HG02943 (cell line): ENCODE measurements around the gene MRPL18.
"Not testable (repeated sequence)": the region's sequence is repeated elsewhere in the genome, so short reads cannot be mapped to it uniquely, and the experiment has no call there.

ENCODE experiments used
- ATAC-seq: cut with Tn5 transposase; IDR thresholded peaks from one replicate; pipeline ENCODE4 v1.9.1; 2021; ENCODE audit warnings: mild to moderate bottlenecking, low read depth, moderate library complexity; ENCODE audit not compliant: unreplicated experiment

MRPL18 gene

GRCh38 chr6:159813781-159814180 is 23.5 kb downstream of the MRPL18 start:
- ATAC-seq = no peak

- ATAC-seq = no peak
These were observed 25.1 kb downstream of the MRPL18 start for GRCh38 chr6:159815410-159815809.

GRCh38 chr6:159816775-159817174 is 26.5 kb downstream of the MRPL18 start:
- ATAC-seq = not testable (repeated sequence)

- no peak for ATAC-seq
These were observed 27.9 kb downstream of the MRPL18 start for GRCh38 chr6:159817951-159818739.

GRCh38 chr6:159819098-159819497 is 28.8 kb downstream of the MRPL18 start:
- no peak for ATAC-seq

- ATAC-seq = no peak
These were observed 29.8 kb downstream of the MRPL18 start for GRCh38 chr6:159819932-159820640.

GRCh38 chr6:159821122-159821521 is 30.9 kb downstream of the MRPL18 start:
- no peak for ATAC-seq

- ATAC-seq = no peak
These were observed 31.5 kb downstream of the MRPL18 start for GRCh38 chr6:159821726-159822125.

- ATAC-seq = no peak
These were observed 33.7 kb downstream of the MRPL18 start for GRCh38 chr6:159823953-159824352.

GRCh38 chr6:159824690-159825089 is 34.4 kb downstream of the MRPL18 start:
- ATAC-seq = not testable (repeated sequence)

GRCh38 chr6:159826004-159826403 is 35.7 kb downstream of the MRPL18 start:
- ATAC-seq = no peak

- ATAC-seq = no peak
These were observed 36.8 kb downstream of the MRPL18 start for GRCh38 chr6:159826968-159827647.

GRCh38 chr6:159828074-159828473 is 37.8 kb downstream of the MRPL18 start:
- no peak for ATAC-seq

- ATAC-seq = peak; percentile 55
These were observed 39.3 kb downstream of the MRPL18 start for GRCh38 chr6:159829526-159829925.

- ATAC-seq = no peak
These were observed 40.5 kb downstream of the MRPL18 start for GRCh38 chr6:159830501-159831372.

- no peak for ATAC-seq
These were observed 41.1 kb downstream of the MRPL18 start for GRCh38 chr6:159831373-159831679.

GRCh38 chr6:159832946-159833345 is 42.7 kb downstream of the MRPL18 start:
- no peak for ATAC-seq

GRCh38 chr6:159833556-159833955 is 43.3 kb downstream of the MRPL18 start:
- ATAC-seq = no peak

- no peak for ATAC-seq
These were observed 43.8 kb downstream of the MRPL18 start for GRCh38 chr6:159833997-159834603.
